HUES64 (cell line): Measurements from ENCODE around the gene TM9SF1.

Experiments used
- H3K27ac ChIP-seq: 2 replicates; pipeline ENCODE4 v1.7.0; 2013; ENCODE audit warnings: low read depth, low read length, inconsistent platforms
- H3K27me3 ChIP-seq: 2 replicates; pipeline ENCODE4 v1.6.1; 2013; ENCODE audit warnings: mild to moderate bottlenecking, low read length; ENCODE audit not compliant: insufficient read depth
- H3K36me3 ChIP-seq: 2 replicates; pipeline ENCODE4 v1.6.1; 2013; ENCODE audit warnings: mild to moderate bottlenecking, low read length; ENCODE audit not compliant: insufficient read depth
- H3K4me1 ChIP-seq: 2 replicates; pipeline ENCODE4 v1.6.1; 2013; ENCODE audit warnings: mild to moderate bottlenecking, low read length, moderate library complexity; ENCODE audit not compliant: insufficient read depth
- H3K4me3 ChIP-seq: 2 replicates; pipeline ENCODE4 v1.5.1; 2013; ENCODE audit warnings: mild to moderate bottlenecking, low read length, moderate library complexity
- H3K9ac ChIP-seq: 2 replicates; pipeline ENCODE4 v1.6.1; 2013; ENCODE audit warnings: mild to moderate bottlenecking, low read depth, low read length
- H3K9me3 ChIP-seq: 2 replicates; pipeline ENCODE4 v1.6.1; 2013; ENCODE audit warnings: low read depth, low read length; ENCODE audit not compliant: insufficient read depth
- WGBS: fragments of 150-250, 120-280 bp; methylation state at CpG from one replicate; pipeline ENCODE4 v1.1.7; 2013; ENCODE audit warnings: missing lambda C conversion rate; 5-methylcytosine and 5-hydroxymethylcytosine counted together

Gene TM9SF1

GRCh38 chr14:24159777-24160498 lies 35.3 kb downstream of the TM9SF1 start:
- Histone ChIP-seq H3K27ac (no peak overlapping the region), H3K9me3 (no peaks in the 10 kb centered on the region), H3K4me3 (no peak overlapping the region), H3K4me1 (peaks cover 3% of the 10 kb centered on the region; the same call in 1 of the 2 replicates), H3K27me3 (no peaks in the 10 kb centered on the region), H3K9ac (no peak overlapping the region), H3K36me3 (peaks cover 70% of the 10 kb centered on the region)
- 94% methylated on average over 11 of the region's 11 CpGs for WGBS

- H3K9me3 ChIP-seq: no peaks in the 10 kb centered on the region
- no peak overlapping the region for H3K9ac ChIP-seq
- H3K4me3 ChIP-seq: no peak overlapping the region
- H3K36me3 ChIP-seq: peaks cover 67% of the 10 kb centered on the region
- WGBS: 96% methylated on average over 12 of the region's 12 CpGs
- peaks cover 3% of the 10 kb centered on the region; the same call in 1 of the 2 replicates for H3K4me1 ChIP-seq
- no peaks in the 10 kb centered on the region for H3K27me3 ChIP-seq
- no peak overlapping the region for H3K27ac ChIP-seq
Observed at GRCh38 chr14:24157331-24157730, 37.9 kb downstream of the TM9SF1 start.

GRCh38 chr14:24156840-24157239 lies 38.4 kb downstream of the TM9SF1 start:
- Histone ChIP-seq H3K4me1 (peaks cover 3% of the 10 kb centered on the region; the same call in 1 of the 2 replicates), H3K4me3 (no peak overlapping the region), H3K9ac (no peak overlapping the region), H3K9me3 (no peaks in the 10 kb centered on the region), H3K27ac (no peak overlapping the region), H3K27me3 (no peaks in the 10 kb centered on the region), H3K36me3 (peaks cover 72% of the 10 kb centered on the region)
- WGBS: 88% methylated on average over 1 of the region's 1 CpG

GRCh38 chr14:24155100-24155499 lies 40.1 kb downstream of the TM9SF1 start:
- Histone ChIP-seq H3K4me1 (no peaks in the 10 kb centered on the region), H3K27me3 (no peaks in the 10 kb centered on the region), H3K9ac (no peak overlapping the region), H3K4me3 (no peak overlapping the region), H3K9me3 (no peaks in the 10 kb centered on the region), H3K36me3 (peaks cover 82% of the 10 kb centered on the region), H3K27ac (no peak overlapping the region)
- WGBS: 98% methylated on average over 10 of the region's 10 CpGs

GRCh38 chr14:24151404-24152080 lies 43.7 kb downstream of the TM9SF1 start:
- H3K27ac ChIP-seq: no peak overlapping the region
- H3K27me3 ChIP-seq: no peaks in the 10 kb centered on the region
- H3K9ac ChIP-seq: no peak overlapping the region
- no peaks in the 10 kb centered on the region for H3K9me3 ChIP-seq
- WGBS: 95% methylated on average over 16 of the region's 16 CpGs
- H3K4me3 ChIP-seq: no peak overlapping the region
- H3K4me1 ChIP-seq: peaks cover 4% of the 10 kb centered on the region; the same call in 1 of the 2 replicates
- H3K36me3 ChIP-seq: peaks cover 70% of the 10 kb centered on the region

GRCh38 chr14:24150993-24151392 lies 44.2 kb downstream of the TM9SF1 start:
- no peak overlapping the region for H3K27ac ChIP-seq
- H3K36me3 ChIP-seq: peaks cover 65% of the 10 kb centered on the region
- H3K9me3 ChIP-seq: no peaks in the 10 kb centered on the region
- no peak overlapping the region for H3K4me3 ChIP-seq
- H3K4me1 ChIP-seq: peaks cover 4% of the 10 kb centered on the region; the same call in 1 of the 2 replicates
- WGBS: 94% methylated on average over 8 of the region's 9 CpGs
- H3K9ac ChIP-seq: no peak overlapping the region
- no peaks in the 10 kb centered on the region for H3K27me3 ChIP-seq

- WGBS: 96% methylated on average over 9 of the region's 9 CpGs
- no peak overlapping the region for H3K9ac ChIP-seq
Observed at GRCh38 chr14:24150567-24150966, 44.7 kb downstream of the TM9SF1 start.

GRCh38 chr14:24150061-24150460 lies 45.2 kb downstream of the TM9SF1 start:
- Histone ChIP-seq H3K27ac (no peak overlapping the region), H3K4me3 (no peak overlapping the region), H3K9ac (no peak overlapping the region), H3K27me3 (no peaks in the 10 kb centered on the region), H3K4me1 (peaks cover 10% of the 10 kb centered on the region; the same call in 1 of the 2 replicates), H3K36me3 (peaks cover 56% of the 10 kb centered on the region), H3K9me3 (no peaks in the 10 kb centered on the region)
- WGBS: 94% methylated on average over 9 of the region's 9 CpGs

More at GRCh38 chr14:24150567-24150966, 44.7 kb downstream of the TM9SF1 start:
- Histone ChIP-seq H3K9me3 (no peaks in the 10 kb centered on the region), H3K4me3 (no peak overlapping the region), H3K27ac (no peak overlapping the region), H3K4me1 (peaks cover 8% of the 10 kb centered on the region; the same call in 1 of the 2 replicates), H3K36me3 (peaks cover 61% of the 10 kb centered on the region), H3K27me3 (no peaks in the 10 kb centered on the region)

- H3K27ac ChIP-seq: no peak overlapping the region
- no peaks in the 10 kb centered on the region for H3K27me3 ChIP-seq
- peaks cover 10% of the 10 kb centered on the region; the same call in 1 of the 2 replicates for H3K4me1 ChIP-seq
- 95% methylated on average over 3 of the region's 3 CpGs for WGBS
- H3K36me3 ChIP-seq: peaks cover 56% of the 10 kb centered on the region
- no peaks in the 10 kb centered on the region for H3K9me3 ChIP-seq
- H3K4me3 ChIP-seq: no peak overlapping the region
- H3K9ac ChIP-seq: no peak overlapping the region
Observed at GRCh38 chr14:24149302-24149969, 45.8 kb downstream of the TM9SF1 start.

GRCh38 chr14:24147761-24148428 lies 47.3 kb downstream of the TM9SF1 start:
- peak overlapping the region; percentile 91 for H3K4me3 ChIP-seq
- H3K9me3 ChIP-seq: no peaks in the 10 kb centered on the region
- peak overlapping the region; percentile 80 for H3K9ac ChIP-seq
- no peak overlapping the region for H3K27ac ChIP-seq
- H3K36me3 ChIP-seq: peaks cover 63% of the 10 kb centered on the region
- peaks cover 10% of the 10 kb centered on the region; the same call in 1 of the 2 replicates for H3K4me1 ChIP-seq
- H3K27me3 ChIP-seq: no peaks in the 10 kb centered on the region
- WGBS: 10% methylated on average over 29 of the region's 29 CpGs
